H9 (cell line): ENCODE results near the gene FETUB. TPM values are rescaled to one million over a fixed set of nuclear protein-coding genes. Genes with fewer than 3 reads are reported as not detected.

Experiments used
- DNase-seq: peaks from one replicate; pipeline ENCODE4 v3.0.0-alpha.2; 2017
- H2AFZ ChIP-seq: one replicate; pipeline ENCODE4 v1.6.1; 2013; ENCODE audit warnings: mild to moderate bottlenecking, low read length, control low read depth, moderate library complexity
- H2AK5ac ChIP-seq: 2 replicates; pipeline ENCODE4 v1.6.1; 2013; ENCODE audit warnings: low read length, control low read depth, mixed read lengths; ENCODE audit not compliant: insufficient read length
- H2BK120ac ChIP-seq: one replicate; pipeline ENCODE4 v1.6.1; 2013; ENCODE audit warnings: low read depth, mild to moderate bottlenecking, low read length, control low read depth, inconsistent platforms; ENCODE audit not compliant: poor library complexity, severe bottlenecking
- H2BK12ac ChIP-seq: 2 replicates; pipeline ENCODE4 v1.6.1; 2013; ENCODE audit warnings: low read length, control low read depth, mixed read lengths, low read depth; ENCODE audit not compliant: insufficient read length
- H2BK15ac ChIP-seq: 2 replicates; pipeline ENCODE4 v1.6.1; 2013; ENCODE audit warnings: low read depth, low read length, control low read depth
- H2BK20ac ChIP-seq: one replicate; pipeline ENCODE4 v1.6.1; 2013; ENCODE audit warnings: low read depth, mild to moderate bottlenecking, low read length, control low read depth, inconsistent platforms; ENCODE audit not compliant: poor library complexity, severe bottlenecking
- H2BK5ac ChIP-seq: 2 replicates; pipeline ENCODE4 v1.6.1; 2013; ENCODE audit warnings: low read length, control low read depth, mixed read lengths; ENCODE audit not compliant: insufficient read length
- H3K14ac ChIP-seq: 2 replicates; pipeline ENCODE4 v1.6.1; 2013; ENCODE audit warnings: low read length, control low read depth; ENCODE audit not compliant: insufficient read depth
- H3K18ac ChIP-seq: 2 replicates; pipeline ENCODE4 v1.6.1; 2013; ENCODE audit warnings: low read depth, mild to moderate bottlenecking, mixed read lengths, low read length, control low read depth; ENCODE audit not compliant: insufficient read length
- H3K23ac ChIP-seq: 2 replicates; pipeline ENCODE4 v1.6.1; 2013; ENCODE audit warnings: low read length, control low read depth, mixed read lengths, low read depth; ENCODE audit not compliant: insufficient read length
- H3K23me2 ChIP-seq: 2 replicates; pipeline ENCODE4 v1.6.1; 2013; ENCODE audit warnings: low read depth, mild to moderate bottlenecking, mixed read lengths, low read length, control low read depth; ENCODE audit not compliant: insufficient read length, poor library complexity, severe bottlenecking
- H3K27ac ChIP-seq: 2 replicates; pipeline ENCODE4 v1.5.1; 2013; ENCODE audit warnings: low read length, control low read depth, mixed read lengths, low read depth; ENCODE audit not compliant: insufficient read length
- H3K27me3 ChIP-seq: 2 replicates; pipeline ENCODE4 v1.6.1; 2013; ENCODE audit warnings: low read length, control low read depth, inconsistent platforms; ENCODE audit not compliant: insufficient read depth
- H3K4ac ChIP-seq: 2 replicates; pipeline ENCODE4 v1.6.1; 2013; ENCODE audit warnings: low read depth, mild to moderate bottlenecking, control low read depth, inconsistent platforms, low read length, moderate library complexity
- H3K4me1 ChIP-seq: 2 replicates; pipeline ENCODE4 v1.6.1; 2013; ENCODE audit warnings: low read length, control low read depth, inconsistent platforms; ENCODE audit not compliant: insufficient read depth
- H3K4me2 ChIP-seq: 2 replicates; pipeline ENCODE4 v1.6.1; 2013; ENCODE audit warnings: low read length, control low read depth, mixed read lengths; ENCODE audit not compliant: insufficient read length, insufficient read depth
- H3K56ac ChIP-seq: 2 replicates; pipeline ENCODE4 v1.6.1; 2013; ENCODE audit warnings: low read depth, mild to moderate bottlenecking, mixed read lengths, low read length, control low read depth; ENCODE audit not compliant: insufficient read length
- H3K79me1 ChIP-seq: 2 replicates; pipeline ENCODE4 v1.6.1; 2013; ENCODE audit warnings: low read depth, mild to moderate bottlenecking, moderate library complexity, low read length, control low read depth, inconsistent platforms; ENCODE audit not compliant: insufficient read depth, poor library complexity, severe bottlenecking
- H3K79me2 ChIP-seq: 2 replicates; pipeline ENCODE4 v1.6.1; 2013; ENCODE audit warnings: low read length, control low read depth, inconsistent platforms; ENCODE audit not compliant: insufficient read depth
- H3K9ac ChIP-seq: 2 replicates; pipeline ENCODE4 v1.6.1; 2013; ENCODE audit warnings: low read length, control low read depth, mixed read lengths; ENCODE audit not compliant: insufficient read length; ENCODE audit errors: extremely low read depth
- H3K9me3 ChIP-seq: one replicate; pipeline ENCODE4 v1.6.1; 2013; ENCODE audit warnings: low read depth, low read length, inconsistent platforms; ENCODE audit not compliant: control insufficient read depth
- H3T11ph ChIP-seq: one replicate; pipeline ENCODE4 v1.6.1; 2013; ENCODE audit warnings: mild to moderate bottlenecking, low read length, control low read depth, inconsistent platforms
- H4K20me1 ChIP-seq: one replicate; pipeline ENCODE4 v1.6.1; 2013; ENCODE audit not compliant: control insufficient read depth, insufficient read length, insufficient read depth
- H4K5ac ChIP-seq: 2 replicates; pipeline ENCODE4 v1.6.1; 2013; ENCODE audit warnings: low read depth, mild to moderate bottlenecking, mixed read lengths, low read length, control low read depth; ENCODE audit not compliant: insufficient read length
- H4K8ac ChIP-seq: replicated peaks from 2 replicates; pipeline ENCODE4 v1.6.1; 2013; ENCODE audit warnings: low read length, control low read depth, mixed read lengths, low read depth; ENCODE audit not compliant: insufficient read length
- H4K91ac ChIP-seq: 2 replicates; pipeline ENCODE4 v1.6.1; 2013; ENCODE audit warnings: low read depth, mild to moderate bottlenecking, moderate library complexity, mixed read lengths, low read length, control low read depth; ENCODE audit not compliant: insufficient read length
- H3K27ac Mint-ChIP-seq, 3 experiments: 2 replicates in 2 of 3; 3 replicates in 1 of 3; pipeline ENCODE4 v1.8.0; 2020 to 2021; ENCODE audit warnings: mixed read lengths in 3 of 3, mild to moderate bottlenecking in 1 of 3, moderate library complexity in 1 of 3
- H3K27me3 Mint-ChIP-seq: 2 replicates; pipeline ENCODE4 v1.8.0; 2021; ENCODE audit warnings: low read depth, mild to moderate bottlenecking, moderate library complexity, mixed read lengths
- H3K36me3 Mint-ChIP-seq, 3 experiments: 2 replicates in 2 of 3; 3 replicates in 1 of 3; pipeline ENCODE4 v1.8.0; 2020 to 2021; ENCODE audit warnings: low read depth in 3 of 3, mixed read lengths in 3 of 3; ENCODE audit not compliant: insufficient read depth in 1 of 3
- H3K4me1 Mint-ChIP-seq, 2 experiments: 2 replicates each; pipeline ENCODE4 v1.8.0; 2020; ENCODE audit warnings: mixed read lengths in 2 of 2
- H3K4me3 Mint-ChIP-seq, 2 experiments: 2 replicates in 1 of 2; 3 replicates in 1 of 2; pipeline ENCODE4 v1.8.0; 2020 to 2021; ENCODE audit warnings: mild to moderate bottlenecking in 2 of 2, mixed read lengths in 2 of 2, moderate library complexity in 1 of 2
- H3K9me3 Mint-ChIP-seq, 2 experiments: 2 replicates in 1 of 2; 3 replicates in 1 of 2; pipeline ENCODE4 v1.8.0; 2020; ENCODE audit warnings: mild to moderate bottlenecking in 2 of 2, mixed read lengths in 2 of 2, moderate library complexity in 1 of 2
- total RNA-seq: library from RNA; stranded (reverse); gene quantifications from 2 replicates; pipeline ENCODE4 v1.2.1, GENCODE V29; 2021
- TF ChIP-seq, protein P1 (sequence below): fragments of 200-600 bp; sonication (generic); conservative IDR thresholded peaks from 3 replicates; pipeline ENCODE4 v1.8.0; 2021; ENCODE audit warnings: antibody characterized with exemption, mild to moderate bottlenecking

FETUB gene
- total RNA-seq, 1 experiment from 2014 or later, result not detected

- H4K91ac ChIP-seq, result no peak overlapping the region
- no peaks in the 10 kb centered on the region for H3K36me3 Mint-ChIP-seq
- no peak for DNase-seq
- H4K5ac ChIP-seq, result no peak overlapping the region
- no peak overlapping the region for H2AK5ac ChIP-seq
- no peaks in the 10 kb centered on the region for H3K79me2 ChIP-seq
- no peak overlapping the region for H3K4ac ChIP-seq
- H2BK15ac ChIP-seq, result no peak overlapping the region
- no peak overlapping the region for H3K23ac ChIP-seq
- no peaks in the 10 kb centered on the region for H3K79me1 ChIP-seq
- H3K9me3 ChIP-seq, result no peaks in the 10 kb centered on the region
- no peaks in the 10 kb centered on the region for H4K20me1 ChIP-seq
- H3K18ac ChIP-seq, result no peak overlapping the region
- no peak overlapping the region for H3K27ac Mint-ChIP-seq
- H3K23me2 ChIP-seq, result no peaks in the 10 kb centered on the region
- H3K4me2 ChIP-seq, result no peak overlapping the region
- no peak overlapping the region for H3K9ac ChIP-seq
- H2AFZ ChIP-seq, result no peak overlapping the region
- H3K4me1 ChIP-seq, result no peaks in the 10 kb centered on the region
- H2BK20ac ChIP-seq, result no peak overlapping the region
- no peak overlapping the region for H2BK120ac ChIP-seq
- H3K27ac ChIP-seq, result no peak overlapping the region
- peaks cover 10% of the 10 kb centered on the region for H3K27me3 Mint-ChIP-seq
- no peak overlapping the region for H3K56ac ChIP-seq
- no peak overlapping the region for H2BK12ac ChIP-seq
- no peak overlapping the region for H3K4me3 Mint-ChIP-seq
- H3K9me3 Mint-ChIP-seq, result peaks cover 0 to 2% of the 10 kb centered on the region in 2 experiments; a peak in 1 of 5 replicates
- H2BK5ac ChIP-seq, result no peak overlapping the region
- H3K27me3 ChIP-seq, result no peaks in the 10 kb centered on the region
- TF ChIP-seq, protein P1, sequence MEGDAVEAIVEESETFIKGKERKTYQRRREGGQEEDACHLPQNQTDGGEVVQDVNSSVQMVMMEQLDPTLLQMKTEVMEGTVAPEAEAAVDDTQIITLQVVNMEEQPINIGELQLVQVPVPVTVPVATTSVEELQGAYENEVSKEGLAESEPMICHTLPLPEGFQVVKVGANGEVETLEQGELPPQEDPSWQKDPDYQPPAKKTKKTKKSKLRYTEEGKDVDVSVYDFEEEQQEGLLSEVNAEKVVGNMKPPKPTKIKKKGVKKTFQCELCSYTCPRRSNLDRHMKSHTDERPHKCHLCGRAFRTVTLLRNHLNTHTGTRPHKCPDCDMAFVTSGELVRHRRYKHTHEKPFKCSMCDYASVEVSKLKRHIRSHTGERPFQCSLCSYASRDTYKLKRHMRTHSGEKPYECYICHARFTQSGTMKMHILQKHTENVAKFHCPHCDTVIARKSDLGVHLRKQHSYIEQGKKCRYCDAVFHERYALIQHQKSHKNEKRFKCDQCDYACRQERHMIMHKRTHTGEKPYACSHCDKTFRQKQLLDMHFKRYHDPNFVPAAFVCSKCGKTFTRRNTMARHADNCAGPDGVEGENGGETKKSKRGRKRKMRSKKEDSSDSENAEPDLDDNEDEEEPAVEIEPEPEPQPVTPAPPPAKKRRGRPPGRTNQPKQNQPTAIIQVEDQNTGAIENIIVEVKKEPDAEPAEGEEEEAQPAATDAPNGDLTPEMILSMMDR, result no peak
- no peaks in the 10 kb centered on the region for H3K4me1 Mint-ChIP-seq
- no peak overlapping the region for H3K14ac ChIP-seq
- no peak overlapping the region for H3T11ph ChIP-seq
- no peak overlapping the region for H4K8ac ChIP-seq
Observed at GRCh38 chr3:186678604-186679003, 38.4 kb downstream of the FETUB start.
